K562 (cell line): ENCODE measurements around the gene CLTB. TPM values are rescaled to one million over a fixed set of nuclear protein-coding genes. Genes with fewer than 3 reads are reported as not detected.

Source experiments
- ATAC-seq: fragments of 200-7000 bp; cut with Tn5 transposase; 3 replicates; pipeline ENCODE4 v1.9.1; 2020; ENCODE audit warnings: moderate library complexity
- BruUV-seq: library from RNA; stranded (reverse); fragments of 400-500 nt; replicated peaks from 2 replicates; lab custom pipeline; 2021; lab: Mats Ljungman, UMichigan
- CTCF ChIA-PET: fragments of 300-600 bp; formaldehyde crosslinking; extraction: SDS; loops from one replicate; lab custom pipeline; 2021; ENCODE audit warnings: low intra/inter-chr PET ratio; lab: Yijun Ruan, JAX
- POLR2A ChIA-PET: fragments of 300-600, 350-650 bp; sonication (Branson Sonifier 250); formaldehyde crosslinking; extraction: SDS; loops from one replicate; lab custom pipeline; 2021; ENCODE audit warnings: antibody characterized with exemption, inconsistent platforms; lab: Yijun Ruan, JAX
- DNase-seq, 4 experiments: peaks; one replicate each; pipeline versions ENCODE4 v3.0.0 to v3.0.0-alpha.2; 2011 to 2018; ENCODE audit warnings: low spot score in 3 of 4, mixed read lengths in 3 of 4; ENCODE audit errors: extremely low read depth in 1 of 4
- FAIRE-seq: peaks from 2 replicates; lab custom pipeline; 2011; peaks lifted over from hg19 to GRCh38; lab: Jason Lieb, UNC
- H2AFZ ChIP-seq: 2 replicates; pipeline ENCODE4 v1.6.0; 2011; ENCODE audit warnings: low read depth, low read length, control low read depth, inconsistent platforms
- H3K27ac ChIP-seq: fragments of 200-600 bp; 3 replicates; pipeline ENCODE4 v1.8.0; 2011; ENCODE audit warnings: low read depth, mild to moderate bottlenecking, control low read depth, inconsistent platforms, low read length, moderate library complexity, mixed read lengths; ENCODE audit errors: extremely low read depth
- H3K27me3 ChIP-seq, 2 experiments: fragments of 300-600 bp in 1 of 2; 2 replicates in 1 of 2; 3 replicates in 1 of 2; pipeline versions ENCODE4 v1.6.0 to v1.8.0; 2011; ENCODE audit warnings: inconsistent platforms in 2 of 2, low read length in 2 of 2, mild to moderate bottlenecking in 1 of 2, mixed read lengths in 1 of 2, moderate library complexity in 1 of 2; ENCODE audit not compliant: control insufficient read depth in 2 of 2, insufficient read depth in 2 of 2
- H3K36me3 ChIP-seq: fragments of 300-600 bp; 3 replicates; pipeline ENCODE4 v1.8.0; 2011; ENCODE audit warnings: mild to moderate bottlenecking, low read length, inconsistent platforms; ENCODE audit not compliant: control insufficient read depth, insufficient read depth
- H3K4me1 ChIP-seq, 2 experiments: fragments of 200-600 bp in 1 of 2; replicated peaks in 1 of 2; 2 replicates in 1 of 2; 3 replicates in 1 of 2; pipeline versions ENCODE4 v1.5.1 to v1.8.0; 2011; ENCODE audit warnings: inconsistent platforms in 2 of 2, low read length in 2 of 2, mild to moderate bottlenecking in 1 of 2, mixed read lengths in 1 of 2, moderate library complexity in 1 of 2; ENCODE audit not compliant: control insufficient read depth in 2 of 2, insufficient read depth in 2 of 2
- H3K4me2 ChIP-seq: 2 replicates; pipeline ENCODE4 v1.6.1; 2011; ENCODE audit warnings: low read length, control low read depth, inconsistent platforms, mixed read lengths; ENCODE audit not compliant: insufficient read depth
- H3K4me3 ChIP-seq: fragments of 200-600 bp; sonication (generic), shearing (Covaris generic); 2 replicates; pipeline ENCODE4 v1.5.1; 2016; ENCODE audit warnings: control low read depth, inconsistent platforms
- H3K79me2 ChIP-seq: fragments of 200-600 bp; 3 replicates; pipeline ENCODE4 v1.8.0; 2011; ENCODE audit warnings: low read length, inconsistent platforms; ENCODE audit not compliant: control insufficient read depth, insufficient read depth
- H3K9ac ChIP-seq, 2 experiments: 2 replicates each; pipeline versions ENCODE4 v1.6.0 to v1.6.1; 2011; ENCODE audit warnings: low read depth in 2 of 2, low read length in 2 of 2, control low read depth in 1 of 2, inconsistent platforms in 1 of 2, mild to moderate bottlenecking in 1 of 2, mixed read lengths in 1 of 2; ENCODE audit not compliant: insufficient read depth in 1 of 2
- H3K9me1 ChIP-seq: one replicate; pipeline ENCODE4 v1.6.0; 2011; ENCODE audit warnings: inconsistent platforms, mild to moderate bottlenecking, low read length, moderate library complexity; ENCODE audit not compliant: control insufficient read depth, insufficient read depth
- H3K9me3 ChIP-seq: replicated peaks from 2 replicates; pipeline ENCODE4 v1.5.1; 2011; ENCODE audit warnings: low read depth, low read length, inconsistent platforms; ENCODE audit not compliant: control insufficient read depth, insufficient read depth
- H4K20me1 ChIP-seq: replicated peaks from 2 replicates; pipeline ENCODE4 v1.6.1; 2011; ENCODE audit warnings: low read length, inconsistent platforms, mixed read lengths; ENCODE audit not compliant: control insufficient read depth, insufficient read depth
- CREM ChIP-seq: IDR thresholded peaks from 2 replicates; pipeline ENCODE4 v1.6.1; 2014; ENCODE audit warnings: antibody characterized with exemption, low read depth
- NCOA1 ChIP-seq: fragments of 450-650 bp; IDR thresholded peaks from 2 replicates; pipeline ENCODE4 v1.6.1; 2016; ENCODE audit warnings: low read depth
- PTBP1 ChIP-seq: fragments of 200-400 bp; formaldehyde crosslinking; IDR thresholded peaks from 2 replicates; pipeline ENCODE4 v1.6.1; 2017; ENCODE audit warnings: low read depth, low read length
- PURB ChIP-seq: sonication (generic); formaldehyde crosslinking; IDR thresholded peaks from 2 replicates; pipeline ENCODE4 v1.9.0; 2021; ENCODE audit warnings: low read depth, mild to moderate bottlenecking, missing genetic modification reagents
- RBFOX2 ChIP-seq: fragments of 200-400 bp; formaldehyde crosslinking; IDR thresholded peaks from 2 replicates; pipeline ENCODE4 v1.6.1; 2017; ENCODE audit warnings: low read depth, mild to moderate bottlenecking, low read length, moderate library complexity
- WGBS: fragments of 100-300 bp; shearing (Covaris generic); methylation state at CpG from one replicate; pipeline ENCODE4 v1.1.6; 2016; ENCODE audit warnings: low coverage, mixed read lengths; ENCODE audit not compliant: insufficient coverage; ENCODE audit errors: missing lambda C conversion rate; 5-methylcytosine and 5-hydroxymethylcytosine counted together
- in situ Hi-C: fragments of 300-500 bp; cut with MboI; formaldehyde crosslinking; loops from 4 replicates; pipeline ENCODE4 v1.15.0; 2018; ENCODE audit warnings: inconsistent platforms, mixed read lengths
- intact Hi-C: fragments of 100-400 bp; cut with micrococcal nuclease; formaldehyde crosslinking; loops from 2 replicates; pipeline ENCODE4 v1.14.2; 2022
- polyA plus RNA-seq, 8 experiments: library from polyadenylated mRNA; depleted of rRNA in 4 of 8; stranded (reverse) in 5 of 8; unstranded in 3 of 8; fragments of >200 nt; fragmentation: Nextera tagmentation in 2 of 8; fragmentation: Illumina TruSeq in 1 of 8; extraction: Ambion mirVana in 2 of 8; extraction: Trizol in 1 of 8; gene quantifications; 2 replicates each; pipeline versions ENCODE4 v1.2.1 to v1.2.3, GENCODE V29; 2011 to 2014; ENCODE audit warnings: inconsistent platforms in 1 of 8, missing spikeins in 1 of 8
- total RNA-seq, 7 experiments: library from RNA; depleted of rRNA in 6 of 7; stranded (reverse); fragments of >200 nt in 6 of 7; fragmentation: Illumina TruSeq in 2 of 7; extraction: Trizol in 2 of 7; gene quantifications; 2 replicates each; pipeline versions ENCODE4 v1.2.1 to v1.2.3, GENCODE V29; 2011 to 2021; ENCODE audit warnings: low replicate concordance in 1 of 7
- TF ChIP-seq, protein P1 (sequence below): IDR thresholded peaks from 2 replicates; pipeline ENCODE4 v1.6.1; 2016; ENCODE audit warnings: missing genetic modification characterization, missing compliant biosample characterization
- TF ChIP-seq, protein P2 (sequence below): fragments of 250-450 bp; sonication (Bioruptor Pico); IDR thresholded peaks from 2 replicates; pipeline ENCODE4 v1.9.0; 2021; ENCODE audit warnings: mild to moderate bottlenecking, inconsistent platforms

CLTB gene
- total and polyA plus RNA-seq, 9 of the 15 experiments (the other 6 are each of a cell fraction or from before 2014, with no cell fraction given) = 1.8 to 117 (median 39.0) TPM

DNA sequence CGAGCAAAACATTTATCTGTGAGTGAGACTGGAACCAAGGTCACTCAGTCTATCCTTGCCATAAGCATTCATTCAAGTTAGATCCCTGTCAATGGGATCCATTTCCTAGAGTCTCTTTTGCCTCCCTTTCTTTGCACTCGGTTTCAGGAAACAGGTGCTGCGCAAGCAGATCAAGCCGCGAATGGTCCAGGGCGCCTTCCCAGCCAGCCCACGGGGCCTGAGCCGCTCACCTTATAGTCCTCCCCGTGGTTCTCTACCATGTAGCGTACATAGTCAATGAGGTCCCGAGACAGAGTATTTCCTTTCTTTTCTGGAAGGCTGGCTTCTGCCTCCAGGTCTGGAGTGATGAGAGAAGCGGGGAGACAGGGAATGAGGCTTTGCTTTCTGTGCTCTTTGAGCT lies 31.3 kb downstream of the CLTB start:
- in situ Hi-C loops (no loop called here), intact Hi-C loops (no loop called here)
- H3K79me2 ChIP-seq = peaks cover 47% of the 10 kb centered on the region

More for the DNA sequence above, 31.3 kb downstream of the CLTB start:
- DNase-seq = no peak
- H3K4me3 ChIP-seq = no peak overlapping the region
- H3K9ac ChIP-seq = peak overlapping the region in 1 of 2 experiments; percentile 6; a peak in 1 of 4 replicates
- no peak overlapping the region for H3K27ac ChIP-seq
- no peak overlapping the region for H2AFZ ChIP-seq
- peaks cover 74% of the 10 kb centered on the region for H3K36me3 ChIP-seq
- H3K9me3 ChIP-seq = no peaks in the 10 kb centered on the region
- no peak for ATAC-seq
- H3K4me1 ChIP-seq = peaks cover 6 to 13% of the 10 kb centered on the region in 2 experiments; a peak in 4 of 5 replicates
- no peak for FAIRE-seq
- H4K20me1 ChIP-seq = no peaks in the 10 kb centered on the region; the same call in 1 of the 2 replicates
- BruUV-seq = no TSS peak
- WGBS = 97% methylated on average over 12 of the region's 12 CpGs
- CTCF ChIA-PET = no interaction called here
- TF ChIP-seq, protein P1, sequence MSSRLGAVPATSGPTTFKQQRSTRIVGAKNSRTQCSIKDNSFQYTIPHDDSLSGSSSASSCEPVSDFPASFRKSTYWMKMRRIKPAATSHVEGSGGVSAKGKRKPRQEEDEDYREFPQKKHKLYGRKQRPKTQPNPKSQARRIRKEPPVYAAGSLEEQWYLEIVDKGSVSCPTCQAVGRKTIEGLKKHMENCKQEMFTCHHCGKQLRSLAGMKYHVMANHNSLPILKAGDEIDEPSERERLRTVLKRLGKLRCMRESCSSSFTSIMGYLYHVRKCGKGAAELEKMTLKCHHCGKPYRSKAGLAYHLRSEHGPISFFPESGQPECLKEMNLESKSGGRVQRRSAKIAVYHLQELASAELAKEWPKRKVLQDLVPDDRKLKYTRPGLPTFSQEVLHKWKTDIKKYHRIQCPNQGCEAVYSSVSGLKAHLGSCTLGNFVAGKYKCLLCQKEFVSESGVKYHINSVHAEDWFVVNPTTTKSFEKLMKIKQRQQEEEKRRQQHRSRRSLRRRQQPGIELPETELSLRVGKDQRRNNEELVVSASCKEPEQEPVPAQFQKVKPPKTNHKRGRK (tag) = no peak
- no peak for TF ChIP-seq NCOA1
- no peak for TF ChIP-seq CREM
- no peak for TF ChIP-seq PTBP1
- 0 out of 2 replicates have a peak, but pooled peaks have one; percentile 8 for TF ChIP-seq RBFOX2
- TF ChIP-seq, protein P2, sequence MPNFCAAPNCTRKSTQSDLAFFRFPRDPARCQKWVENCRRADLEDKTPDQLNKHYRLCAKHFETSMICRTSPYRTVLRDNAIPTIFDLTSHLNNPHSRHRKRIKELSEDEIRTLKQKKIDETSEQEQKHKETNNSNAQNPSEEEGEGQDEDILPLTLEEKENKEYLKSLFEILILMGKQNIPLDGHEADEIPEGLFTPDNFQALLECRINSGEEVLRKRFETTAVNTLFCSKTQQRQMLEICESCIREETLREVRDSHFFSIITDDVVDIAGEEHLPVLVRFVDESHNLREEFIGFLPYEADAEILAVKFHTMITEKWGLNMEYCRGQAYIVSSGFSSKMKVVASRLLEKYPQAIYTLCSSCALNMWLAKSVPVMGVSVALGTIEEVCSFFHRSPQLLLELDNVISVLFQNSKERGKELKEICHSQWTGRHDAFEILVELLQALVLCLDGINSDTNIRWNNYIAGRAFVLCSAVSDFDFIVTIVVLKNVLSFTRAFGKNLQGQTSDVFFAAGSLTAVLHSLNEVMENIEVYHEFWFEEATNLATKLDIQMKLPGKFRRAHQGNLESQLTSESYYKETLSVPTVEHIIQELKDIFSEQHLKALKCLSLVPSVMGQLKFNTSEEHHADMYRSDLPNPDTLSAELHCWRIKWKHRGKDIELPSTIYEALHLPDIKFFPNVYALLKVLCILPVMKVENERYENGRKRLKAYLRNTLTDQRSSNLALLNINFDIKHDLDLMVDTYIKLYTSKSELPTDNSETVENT (CRISPR knock-in tag) = no peak
- no peak for TF ChIP-seq PURB (CRISPR knock-in tag)
- no peak overlapping the region for H3K4me2 ChIP-seq
- POLR2A ChIA-PET = interaction anchor here (0.6 to 2.2 kb wide), 4 partner anchors 9 to 176 kb away, joined by 3 to 12 read pairs (median 4); no protein-coding TSS in a partner anchor
- H3K27me3 ChIP-seq = no peaks in the 10 kb centered on the region
- H3K9me1 ChIP-seq = no peaks in the 10 kb centered on the region
